Measurements from ENCODE around the gene PCSK9. TPM values are rescaled to one million over a fixed set of nuclear protein-coding genes. Genes with fewer than 3 reads are reported as not detected.

The PCSK9 gene
- total and polyA plus RNA-seq, 11 donors = 0.04 to 0.45 TPM; not detected in 9

Other genes with a start within 250 kb of the PCSK9 start
- gene TTC22, start 238.2 kb upstream of the PCSK9 start, total RNA-seq = 1 to 10 TPM in 1 of 9 donors, under 1 TPM in 6, not detected in 2; 0.12 to 2.5 (median 0.29) TPM
- under 1 TPM; 0.06 to 0.19 TPM for gene TTC22, start 238.2 kb upstream of the PCSK9 start, polyA plus RNA-seq
- gene DHCR24, start 152.4 kb upstream of the PCSK9 start, total RNA-seq = 10 to 100 TPM; 13.8 to 91.4 (median 25.4) TPM
- gene DHCR24, start 152.4 kb upstream of the PCSK9 start, polyA plus RNA-seq = 100 to 1,000 TPM in 1 of 2 donors, 1 to 10 TPM in 1; 5.3 to 109 TPM
- 1 to 10 TPM in 1 of 9 donors, under 1 TPM in 1, not detected in 7; 0.48 to 1.2 TPM for gene TMEM61, start 58.9 kb upstream of the PCSK9 start, total RNA-seq
- gene TMEM61, start 58.9 kb upstream of the PCSK9 start, polyA plus RNA-seq = not detected
- not detected for gene BSND, start 40.6 kb upstream of the PCSK9 start, total RNA-seq
- not detected for gene BSND, start 40.6 kb upstream of the PCSK9 start, polyA plus RNA-seq
- gene USP24, start 175.8 kb downstream of the PCSK9 start, total RNA-seq = 10 to 100 TPM; 26.3 to 53.7 (median 36.8) TPM
- 10 to 100 TPM; 13.9 to 15.4 TPM for gene USP24, start 175.8 kb downstream of the PCSK9 start, polyA plus RNA-seq

Data from heart left ventricle (tissue), 11 donors.